Ishikawa (cell line): ENCODE measurements around the gene ZNF618.

ENCODE experiments used
- EP300 ChIP-seq: IDR thresholded peaks from 2 replicates; pipeline ENCODE4 v1.6.1; 2012; ENCODE audit warnings: borderline replicate concordance
- NFIC ChIP-seq: IDR thresholded peaks from 2 replicates; pipeline ENCODE4 v1.6.1; 2012
- TCF12 ChIP-seq: IDR thresholded peaks from 2 replicates; pipeline ENCODE4 v1.6.1; 2012; ENCODE audit warnings: low read depth
- YY1 ChIP-seq: IDR thresholded peaks from 2 replicates; pipeline ENCODE4 v1.6.1; 2012; ENCODE audit warnings: low read depth
- ZBTB7A ChIP-seq: IDR thresholded peaks from 2 replicates; pipeline ENCODE4 v1.6.1; 2012; ENCODE audit warnings: low read depth

DNA sequence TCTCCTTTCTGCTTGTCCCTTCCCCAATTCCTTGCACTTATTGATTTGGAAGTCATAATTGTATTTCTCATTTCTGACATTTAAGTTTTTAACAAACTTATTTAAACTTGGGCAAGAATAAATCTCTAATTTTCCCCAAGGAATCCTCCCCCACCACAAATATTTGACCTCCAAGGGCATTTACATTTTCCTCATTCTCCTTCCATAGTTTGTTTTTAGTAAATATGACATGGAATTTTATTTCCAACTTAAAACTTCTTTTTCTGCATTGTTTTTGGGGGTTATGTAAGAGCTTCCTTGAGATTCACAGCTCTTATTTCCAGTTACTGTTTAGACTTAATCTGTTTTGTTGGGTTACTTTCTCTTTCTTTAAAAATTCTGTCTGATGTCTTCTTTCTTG is 64.9 kb downstream of the ZNF618 start:
- TF ChIP-seq NFIC (no peak), EP300 (no peak), ZBTB7A (no peak), TCF12 (no peak), YY1 (no peak)
